Cardiac muscle cell (in vitro differentiated cells and primary cell): Measurements from ENCODE around the gene ZSCAN21. TPM values are rescaled to one million over a fixed set of nuclear protein-coding genes. Genes with fewer than 3 reads are reported as not detected.

Experiments used
- DNase-seq, 2 donors: peaks; one replicate each; pipeline versions ENCODE4 v3.0.0 to v3.0.0-alpha.2; 2010 to 2017; ENCODE audit warnings: low read depth in 1 of 2, low spot score in 1 of 2
- H3K27ac ChIP-seq: fragments of 200-600 bp; sonication (generic); 2 replicates; pipeline ENCODE4 v1.5.1; 2016
- H3K27me3 ChIP-seq: fragments of 200-600 bp; sonication (generic); 2 replicates; pipeline ENCODE4 v1.6.0; 2016; ENCODE audit warnings: control low read depth
- H3K36me3 ChIP-seq: fragments of 200-600 bp; sonication (generic); 2 replicates; pipeline ENCODE4 v1.5.1; 2016; ENCODE audit warnings: control low read depth
- H3K4me1 ChIP-seq: fragments of 200-600 bp; sonication (generic); 2 replicates; pipeline ENCODE4 v1.8.1; 2017; ENCODE audit warnings: low read depth, mild to moderate bottlenecking, mixed run types
- H3K4me3 ChIP-seq: fragments of 200-600 bp; sonication (generic); 2 replicates; pipeline ENCODE4 v1.5.1; 2016; ENCODE audit warnings: mild to moderate bottlenecking
- H3K9me3 ChIP-seq: fragments of 200-600 bp; sonication (generic); 2 replicates; pipeline ENCODE4 v1.5.1; 2017; ENCODE audit warnings: low read depth, mild to moderate bottlenecking, control low read depth
- polyA plus RNA-seq: library from polyadenylated mRNA; unstranded; fragments of >200 nt; fragmentation: Nextera tagmentation; extraction: Ambion mirVana; gene quantifications from 2 replicates; pipeline ENCODE4 v1.2.1, GENCODE V29; 2016
- total RNA-seq: library from RNA; depleted of rRNA; stranded (reverse); fragments of >200 nt; gene quantifications from 2 replicates; pipeline ENCODE4 v1.2.3, GENCODE V29; 2016
- TF ChIP-seq, protein P1 (sequence below): IDR thresholded peaks from 2 replicates; pipeline ENCODE4 v1.5.1; 2012; ENCODE audit warnings: low read depth, mild to moderate bottlenecking, low read length

The ZSCAN21 gene
- total and polyA plus RNA-seq, 2 experiments from 2014 or later: 11.3 to 23.3 TPM

DNA sequence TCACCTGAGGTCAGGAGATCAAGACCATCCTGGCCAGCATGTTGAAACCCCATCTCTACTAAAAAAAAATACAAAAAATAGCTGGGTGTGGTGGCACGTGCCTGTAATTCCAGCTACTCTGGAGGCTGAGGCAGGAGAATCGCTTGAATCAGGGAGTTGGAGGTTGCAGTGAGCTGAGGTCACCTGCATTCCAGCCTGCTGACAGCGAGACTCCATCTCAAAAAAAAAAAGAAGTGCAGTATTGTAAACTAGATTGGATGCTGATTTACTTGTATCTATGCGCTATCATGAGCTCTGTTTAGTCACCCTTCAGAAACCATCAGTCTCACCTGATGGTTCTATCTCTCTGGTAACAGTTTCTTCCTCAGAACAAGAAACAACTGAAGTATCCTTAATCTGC is 13.8 kb downstream of the ZSCAN21 start:
- Histone ChIP-seq H3K27me3 (no peaks in the 10 kb centered on the region), H3K4me1 (peaks cover 4% of the 10 kb centered on the region), H3K4me3 (no peak overlapping the region), H3K27ac (no peak overlapping the region), H3K36me3 (peaks cover 18% of the 10 kb centered on the region), H3K9me3 (no peaks in the 10 kb centered on the region)
- TF ChIP-seq, protein P1, sequence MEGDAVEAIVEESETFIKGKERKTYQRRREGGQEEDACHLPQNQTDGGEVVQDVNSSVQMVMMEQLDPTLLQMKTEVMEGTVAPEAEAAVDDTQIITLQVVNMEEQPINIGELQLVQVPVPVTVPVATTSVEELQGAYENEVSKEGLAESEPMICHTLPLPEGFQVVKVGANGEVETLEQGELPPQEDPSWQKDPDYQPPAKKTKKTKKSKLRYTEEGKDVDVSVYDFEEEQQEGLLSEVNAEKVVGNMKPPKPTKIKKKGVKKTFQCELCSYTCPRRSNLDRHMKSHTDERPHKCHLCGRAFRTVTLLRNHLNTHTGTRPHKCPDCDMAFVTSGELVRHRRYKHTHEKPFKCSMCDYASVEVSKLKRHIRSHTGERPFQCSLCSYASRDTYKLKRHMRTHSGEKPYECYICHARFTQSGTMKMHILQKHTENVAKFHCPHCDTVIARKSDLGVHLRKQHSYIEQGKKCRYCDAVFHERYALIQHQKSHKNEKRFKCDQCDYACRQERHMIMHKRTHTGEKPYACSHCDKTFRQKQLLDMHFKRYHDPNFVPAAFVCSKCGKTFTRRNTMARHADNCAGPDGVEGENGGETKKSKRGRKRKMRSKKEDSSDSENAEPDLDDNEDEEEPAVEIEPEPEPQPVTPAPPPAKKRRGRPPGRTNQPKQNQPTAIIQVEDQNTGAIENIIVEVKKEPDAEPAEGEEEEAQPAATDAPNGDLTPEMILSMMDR: no peak
- no peak for DNase-seq

DNA sequence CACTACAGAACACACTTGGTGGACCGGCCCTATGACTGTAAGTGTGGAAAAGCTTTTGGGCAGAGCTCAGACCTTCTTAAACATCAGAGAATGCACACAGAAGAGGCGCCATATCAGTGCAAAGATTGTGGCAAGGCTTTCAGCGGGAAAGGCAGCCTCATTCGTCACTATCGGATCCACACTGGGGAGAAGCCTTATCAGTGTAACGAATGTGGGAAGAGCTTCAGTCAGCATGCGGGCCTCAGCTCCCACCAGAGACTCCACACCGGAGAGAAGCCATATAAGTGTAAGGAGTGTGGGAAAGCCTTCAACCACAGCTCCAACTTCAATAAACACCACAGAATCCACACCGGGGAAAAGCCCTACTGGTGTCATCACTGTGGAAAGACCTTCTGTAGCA is 14.6 kb downstream of the ZSCAN21 start:
- H3K4me1 ChIP-seq: peaks cover 4% of the 10 kb centered on the region
- DNase-seq: no peak
- no peak overlapping the region for H3K4me3 ChIP-seq
- H3K9me3 ChIP-seq: no peaks in the 10 kb centered on the region
- TF ChIP-seq, protein P1: no peak
- H3K27me3 ChIP-seq: no peaks in the 10 kb centered on the region
- no peak overlapping the region for H3K27ac ChIP-seq
- peaks cover 16% of the 10 kb centered on the region for H3K36me3 ChIP-seq

DNA sequence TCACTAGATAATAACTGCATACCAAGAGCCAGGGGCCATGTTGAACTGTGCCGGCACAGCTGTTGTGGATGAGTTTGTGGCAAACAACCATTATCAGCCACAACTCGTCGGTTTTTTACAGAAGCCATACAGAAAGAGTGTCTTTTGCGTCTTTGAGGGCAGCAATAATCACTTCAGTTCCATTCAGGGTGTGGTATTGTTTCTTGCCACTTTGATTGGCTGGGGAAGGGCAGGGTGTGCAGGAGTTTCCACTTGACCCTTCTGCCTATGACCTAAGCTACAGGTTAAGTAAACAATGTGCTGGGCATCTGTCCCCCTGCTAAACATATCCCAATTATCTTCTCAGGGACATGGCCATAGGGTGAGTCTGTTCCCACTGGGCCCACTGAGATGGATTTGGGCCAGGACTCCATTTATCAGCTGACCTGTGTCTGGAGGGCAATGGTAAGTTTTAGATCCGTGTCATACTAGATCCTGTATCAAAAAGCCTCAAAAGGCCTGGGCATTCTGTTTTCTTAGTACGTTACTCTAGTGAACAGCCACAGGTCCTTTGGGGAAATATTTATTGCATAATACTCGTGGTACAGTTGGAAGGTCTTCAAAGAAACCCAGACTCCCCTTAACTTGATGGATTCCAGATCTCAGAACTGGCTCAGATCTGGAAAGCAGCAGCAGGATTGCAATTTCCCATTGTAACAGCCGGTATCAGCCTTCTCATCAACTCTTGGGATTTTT is 16.0 kb downstream of the ZSCAN21 start:
- peak; percentile 16 to 95 for DNase-seq
- peaks cover 23% of the 10 kb centered on the region for H3K36me3 ChIP-seq
- H3K9me3 ChIP-seq: peaks cover 2% of the 10 kb centered on the region
- H3K27ac ChIP-seq: peak overlapping the region; percentile 73
- no peak overlapping the region for H3K4me3 ChIP-seq
- no peaks in the 10 kb centered on the region for H3K27me3 ChIP-seq
- TF ChIP-seq, protein P1: no peak
- peaks cover 4% of the 10 kb centered on the region for H3K4me1 ChIP-seq

DNA sequence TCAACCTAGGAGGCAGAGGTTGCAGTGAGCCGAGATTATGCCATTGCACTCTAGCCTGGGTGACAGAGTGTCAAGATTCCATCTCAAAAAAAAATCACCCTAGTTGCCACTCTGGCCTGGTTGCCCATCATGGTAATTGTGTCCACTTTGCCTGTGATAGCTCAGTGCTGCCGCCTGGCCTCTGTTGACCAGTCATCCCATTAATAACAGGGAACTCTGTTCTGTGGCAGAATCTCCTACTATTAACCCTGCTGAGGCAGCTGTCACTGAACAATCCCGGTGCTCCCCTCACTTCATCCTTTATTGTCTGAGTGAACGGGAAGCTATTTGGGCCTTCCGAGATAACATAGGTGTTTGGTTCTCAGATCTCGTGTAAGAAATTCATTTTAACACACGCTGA is 17.4 kb downstream of the ZSCAN21 start:
- Histone ChIP-seq H3K4me3 (no peak overlapping the region), H3K27me3 (no peaks in the 10 kb centered on the region), H3K27ac (peak overlapping the region; percentile 51), H3K4me1 (peaks cover 4% of the 10 kb centered on the region), H3K9me3 (peaks cover 6% of the 10 kb centered on the region), H3K36me3 (peaks cover 37% of the 10 kb centered on the region)
- DNase-seq: no peak
- TF ChIP-seq, protein P1: no peak

DNA sequence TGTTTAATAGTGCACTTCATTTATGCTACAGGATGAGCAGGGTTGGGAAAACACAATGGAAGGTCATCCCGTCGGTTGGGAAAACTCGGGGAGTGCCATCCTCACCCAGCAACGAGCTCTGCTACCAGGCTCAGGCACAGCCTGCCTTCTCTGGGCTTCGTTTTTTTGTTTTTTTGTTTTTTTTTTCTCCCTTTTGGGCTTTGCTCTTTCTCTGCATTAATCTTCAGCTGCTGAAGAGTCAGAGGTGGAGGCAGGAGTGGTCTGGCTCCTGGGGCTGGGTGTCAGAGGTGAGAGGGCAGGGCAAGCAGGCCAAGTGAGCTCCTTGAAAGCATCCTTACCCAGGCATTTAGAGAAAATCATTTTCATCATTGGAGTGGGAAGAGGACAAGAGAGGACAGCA is 20.4 kb downstream of the ZSCAN21 start:
- Histone ChIP-seq H3K4me1 (peaks cover 4% of the 10 kb centered on the region), H3K27ac (no peak overlapping the region), H3K9me3 (peaks cover 6% of the 10 kb centered on the region), H3K27me3 (no peaks in the 10 kb centered on the region), H3K4me3 (no peak overlapping the region), H3K36me3 (peaks cover 54% of the 10 kb centered on the region)
- DNase-seq: no peak
- TF ChIP-seq, protein P1: no peak
